Tibial nerve (tissue), 4 donors: ENCODE results near the gene CLASP1. TPM values are rescaled to one million over a fixed set of nuclear protein-coding genes. Genes with fewer than 3 reads are reported as not detected.
"Not testable (repeated sequence)": the region's sequence is repeated elsewhere in the genome, so short reads cannot be mapped to it uniquely, and the experiment has no call there.

Experiments used
- DNase-seq, 2 donors: peaks; one replicate each; pipeline ENCODE4 v3.0.0-alpha.2; 2019; ENCODE audit warnings: low spot score in 2 of 2
- H3K27ac ChIP-seq, 4 donors: fragments of 200-600 bp; sonication (generic) in 3 of 4; one replicate each; pipeline ENCODE4 v1.5.1; 2017 to 2019; ENCODE audit warnings: mild to moderate bottlenecking in 1 of 4
- H3K27me3 ChIP-seq, 2 donors: fragments of 200-600 bp; sonication (generic) in 1 of 2; one replicate each; pipeline versions ENCODE4 v1.5.1 to v1.6.0; 2017 to 2019
- H3K36me3 ChIP-seq, 3 donors: fragments of 200-600 bp; sonication (generic); one replicate each; pipeline ENCODE4 v1.5.1; 2018 to 2019
- H3K4me1 ChIP-seq, 4 donors: fragments of 200-600 bp; sonication (generic) in 3 of 4; one replicate each; pipeline ENCODE4 v1.5.1; 2017 to 2019
- H3K4me3 ChIP-seq, 4 donors: fragments of 200-600 bp; sonication (generic) in 3 of 4; one replicate each; pipeline ENCODE4 v1.5.1; 2017 to 2019; ENCODE audit warnings: mild to moderate bottlenecking in 1 of 4, moderate library complexity in 1 of 4
- H3K9me3 ChIP-seq, 4 donors: fragments of 200-600 bp; sonication (generic) in 3 of 4; one replicate each; pipeline ENCODE4 v1.5.1; 2017 to 2019
- CTCF ChIP-seq, 5 experiments: fragments of 200-600 bp in 3 of 5; fragments of 450-650 bp in 2 of 5; sonication (generic) in 3 of 5; IDR thresholded peaks; one replicate each; pipeline ENCODE4 v1.5.1; 2016 to 2019; ENCODE audit warnings: antibody characterized with exemption in 5 of 5, mild to moderate bottlenecking in 3 of 5, moderate library complexity in 2 of 5
- EP300 ChIP-seq, 2 donors: sonication (generic); formaldehyde crosslinking; IDR thresholded peaks; one replicate each; pipeline ENCODE4 v1.6.1; 2017; ENCODE audit warnings: antibody characterized with exemption in 2 of 2, mild to moderate bottlenecking in 1 of 2
- POLR2A ChIP-seq, 2 donors: fragments of 450-650 bp; IDR thresholded peaks; one replicate each; pipeline ENCODE4 v1.6.1; 2017; ENCODE audit warnings: antibody characterized with exemption in 2 of 2, mild to moderate bottlenecking in 2 of 2, moderate library complexity in 2 of 2
- WGBS, 2 donors: methylation state at CpG; one replicate each; pipeline ENCODE4 v1.1.5; 2018; 5-methylcytosine and 5-hydroxymethylcytosine counted together
- total RNA-seq, 4 donors: library from RNA; depleted of rRNA; stranded (reverse); fragments of >200 nt; gene quantifications; one replicate each; pipeline ENCODE4 v1.1.0, GENCODE V29; 2016

CLASP1 gene
- total RNA-seq, 4 donors from 2014 or later, result 72.8 to 164 (median 88.6) TPM

GRCh38 chr2:121451398-121451797 lies 197.9 kb downstream of the CLASP1 start:
- Histone ChIP-seq H3K27ac (no peak overlapping the region), H3K27me3 (no peaks in the 10 kb centered on the region), H3K9me3 (no peaks in the 10 kb centered on the region), H3K4me3 (no peak overlapping the region), H3K4me1 (no peaks in the 10 kb centered on the region), H3K36me3 (peaks cover 0 to 87% (median 13%) of the 10 kb centered on the region in 3 donors)
- no peak for TF ChIP-seq EP300 (IDR thresholded peaks at IDR 0.05)
- TF ChIP-seq CTCF (IDR thresholded peaks at IDR 0.05), result no peak
- TF ChIP-seq POLR2A (IDR thresholded peaks at IDR 0.05), result no peak
- no peak for DNase-seq
- 58 to 61% methylated on average over 4 of the region's 4 CpGs for WGBS, 2 donors

- DNase-seq, result no peak
- no peaks in the 10 kb centered on the region for H3K27me3 ChIP-seq
- no peak overlapping the region for H3K4me3 ChIP-seq
- H3K36me3 ChIP-seq, result peaks cover 0 to 91% (median 13%) of the 10 kb centered on the region in 3 donors
- WGBS, 2 donors, result 88% methylated on average over 4 of the region's 4 CpGs
- H3K9me3 ChIP-seq, result no peaks in the 10 kb centered on the region
- TF ChIP-seq CTCF (IDR thresholded peaks at IDR 0.05), result no peak
- H3K4me1 ChIP-seq, result no peaks in the 10 kb centered on the region
- no peak overlapping the region for H3K27ac ChIP-seq
These were observed 199.0 kb downstream of the CLASP1 start for GRCh38 chr2:121450301-121450700.

- no peak for DNase-seq
- no peaks in the 10 kb centered on the region for H3K4me1 ChIP-seq
- no peak for TF ChIP-seq EP300 (IDR thresholded peaks at IDR 0.05)
- TF ChIP-seq CTCF (IDR thresholded peaks at IDR 0.05), result no peak
- TF ChIP-seq POLR2A (IDR thresholded peaks at IDR 0.05), result no peak
- H3K27ac ChIP-seq, result no peak overlapping the region
- no peaks in the 10 kb centered on the region for H3K27me3 ChIP-seq
- whole genome bisulfite sequencing, 2 donors, result 87 to 90% methylated on average over 8 of the region's 8 CpGs
- H3K9me3 ChIP-seq, result no peaks in the 10 kb centered on the region
- H3K4me3 ChIP-seq, result no peak overlapping the region
- H3K36me3 ChIP-seq, result peaks cover 0 to 91% (median 13%) of the 10 kb centered on the region in 3 donors
These were observed 202.5 kb downstream of the CLASP1 start for GRCh38 chr2:121446647-121447241.

- H3K4me3 ChIP-seq, result no peak overlapping the region
- no peak overlapping the region for H3K27ac ChIP-seq
- WGBS, 2 donors, result 84 to 87% methylated on average over 3 of the region's 3 CpGs
- TF ChIP-seq CTCF (IDR thresholded peaks at IDR 0.05) (no peak), POLR2A (IDR thresholded peaks at IDR 0.05) (no peak), EP300 (IDR thresholded peaks at IDR 0.05) (no peak)
- no peaks in the 10 kb centered on the region for H3K4me1 ChIP-seq
- H3K36me3 ChIP-seq, result peaks cover 0 to 69% (median 0%) of the 10 kb centered on the region in 3 donors
- DNase-seq, result no peak
- no peaks in the 10 kb centered on the region for H3K27me3 ChIP-seq
- H3K9me3 ChIP-seq, result no peaks in the 10 kb centered on the region
These were observed 206.4 kb downstream of the CLASP1 start for GRCh38 chr2:121442889-121443288.

DNA sequence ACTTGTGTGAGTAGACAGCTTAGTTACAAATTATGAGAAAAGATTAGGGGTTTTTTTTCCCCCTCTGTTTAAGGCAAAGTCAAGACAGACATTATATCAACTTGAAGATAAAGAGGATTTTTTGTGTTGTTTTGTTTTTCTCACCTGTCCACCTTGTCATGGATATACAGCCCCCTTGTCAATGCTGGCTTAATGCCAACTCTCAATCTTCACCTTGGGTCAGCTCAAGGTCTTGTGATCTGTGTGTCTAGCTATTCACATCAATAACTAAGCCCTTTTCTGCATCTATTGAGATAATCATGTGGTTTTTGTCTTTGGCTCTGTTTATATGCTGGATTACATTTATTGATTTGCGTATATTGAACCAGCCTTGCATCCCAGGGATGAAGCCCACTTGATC lies 211.0 kb downstream of the CLASP1 start:
- not testable (repeated sequence) for DNase-seq, H3K4me3 ChIP-seq, H3K9me3 ChIP-seq, H3K27ac ChIP-seq, H3K27me3 ChIP-seq, H3K4me1 ChIP-seq
- 100% methylated on average over 1 of the region's 1 CpG for WGBS, 2 donors
- H3K36me3 ChIP-seq, result peaks cover 0 to 28% (median 0%) of the 10 kb centered on the region in 3 donors

DNA sequence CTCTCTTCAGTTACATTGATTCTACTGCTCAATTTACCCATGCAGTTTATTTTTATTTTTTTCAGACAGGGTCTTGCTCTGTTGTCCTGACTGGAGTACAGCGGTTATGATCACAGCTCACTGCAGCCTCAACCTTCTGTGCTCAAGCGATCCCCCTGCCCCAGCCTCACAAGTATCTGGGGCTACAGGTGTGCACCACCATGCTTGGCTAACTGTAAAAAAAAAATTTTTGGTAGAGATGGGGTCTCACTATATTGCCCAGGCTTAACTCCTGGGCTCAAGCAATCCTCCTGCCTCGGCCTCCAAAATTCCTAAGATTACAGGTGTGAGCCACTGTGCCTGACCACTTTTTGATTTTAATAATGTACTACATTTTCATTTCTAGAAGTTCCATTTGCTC lies 212.3 kb downstream of the CLASP1 start:
- Histone ChIP-seq H3K9me3 (no peaks in the 10 kb centered on the region), H3K36me3 (peaks cover 0 to 23% (median 0%) of the 10 kb centered on the region in 3 donors), H3K4me1 (no peaks in the 10 kb centered on the region), H3K4me3 (no peak overlapping the region), H3K27ac (no peak overlapping the region), H3K27me3 (no peaks in the 10 kb centered on the region)
- TF ChIP-seq CTCF (IDR thresholded peaks at IDR 0.05) (no peak), EP300 (IDR thresholded peaks at IDR 0.05) (no peak), POLR2A (IDR thresholded peaks at IDR 0.05) (no peak)
- 97 to 100% methylated on average over 3 of the region's 3 CpGs for WGBS, 2 donors
- DNase-seq, result no peak
